GM21576 (cell line): ENCODE measurements around the gene PCDHGA3.
A peak's percentile ranks its signal among the peaks of the same experiment; 100 is the strongest.
"Not testable (repeated sequence)": the region's sequence is repeated elsewhere in the genome, so short reads cannot be mapped to it uniquely, and the experiment has no call there.

Experiments used
- ATAC-seq: cut with Tn5 transposase; IDR thresholded peaks from one replicate; pipeline ENCODE4 v1.9.1; 2021; ENCODE audit warnings: mild to moderate bottlenecking, moderate library complexity; ENCODE audit not compliant: unreplicated experiment

Gene PCDHGA3

DNA sequence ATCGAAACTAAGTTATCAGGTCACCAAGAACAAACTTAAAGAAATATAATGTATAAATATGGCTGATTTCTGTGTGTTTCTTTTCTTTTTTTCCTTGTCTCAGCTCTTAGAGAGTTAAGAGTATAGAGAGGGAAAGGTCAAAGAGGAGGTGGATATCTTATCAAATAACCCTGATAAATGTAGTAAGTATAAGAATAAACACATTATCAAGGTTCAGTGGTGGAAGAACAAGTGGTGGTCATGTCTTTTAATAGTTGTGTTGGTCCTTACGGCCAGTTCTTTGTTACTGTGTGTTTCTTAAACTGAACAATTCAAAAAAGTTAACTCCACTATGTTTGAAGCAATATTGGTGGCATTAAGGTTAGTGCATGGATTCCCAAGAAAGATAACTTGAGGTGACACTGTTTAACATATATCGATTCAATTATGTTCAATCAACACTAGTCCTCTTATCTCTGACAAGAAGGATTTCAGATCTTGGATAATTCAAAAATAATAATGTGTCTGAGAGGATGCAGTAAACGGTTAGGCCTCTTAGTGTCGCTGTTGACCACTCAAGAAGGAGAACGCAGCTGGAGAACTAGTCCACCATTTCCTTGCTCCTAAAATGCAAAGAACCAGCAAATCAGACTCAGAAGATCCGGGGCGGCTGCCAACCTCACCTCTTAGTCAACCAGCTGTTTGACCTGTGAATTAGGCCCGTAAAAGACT, at the start of gene PCDHGA3:
Gene PCDHGA3, plus strand, starts transcription at position 588 of the 711 bp plus-strand sequence. CDS start 205 bp downstream, outside the sequence.
- ATAC-seq, result no peak

DNA sequence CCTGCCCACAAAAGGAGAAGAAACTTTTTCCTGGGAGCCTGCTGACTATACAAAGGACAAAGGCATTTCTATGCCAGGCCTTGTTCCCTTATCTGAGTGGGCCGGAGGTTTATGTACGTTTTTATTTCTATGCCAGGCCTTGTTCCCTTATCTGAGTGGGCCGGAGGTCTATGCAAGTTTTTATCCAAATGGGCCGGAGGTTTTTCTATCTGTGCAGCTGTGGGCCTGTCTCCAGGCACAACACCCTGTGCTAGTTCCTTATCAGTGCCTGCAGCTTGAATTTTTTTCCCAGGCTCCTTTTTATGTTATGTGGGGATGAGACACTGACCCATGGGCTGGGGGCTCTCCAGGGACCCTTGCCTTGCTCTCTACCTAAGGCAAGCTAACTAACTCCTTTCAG, 45.3 kb upstream of the PCDHGA3 start:
- no peak for ATAC-seq

DNA sequence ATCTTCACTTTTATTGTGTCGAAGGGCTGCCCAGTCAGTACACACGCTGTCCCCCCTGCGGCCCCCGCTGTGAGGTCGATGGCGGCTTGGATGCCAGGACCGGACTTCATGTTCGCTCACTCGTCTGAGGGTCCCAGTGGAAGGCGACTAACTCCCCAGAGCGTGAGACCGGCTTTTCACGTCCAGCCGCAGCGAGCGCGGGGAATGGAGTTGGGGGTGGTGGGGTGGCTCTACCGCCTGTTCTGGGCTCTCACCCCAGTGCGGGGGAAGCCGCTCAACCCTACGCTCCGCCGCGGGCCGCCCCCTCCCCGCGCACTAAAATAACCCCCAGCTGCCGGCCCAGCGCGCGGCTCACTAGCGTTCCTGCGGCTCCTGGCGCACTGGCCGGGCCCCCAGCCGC, 39.9 kb upstream of the PCDHGA3 start, which contains the start of gene SLC25A2:
Gene SLC25A2, minus strand, starts transcription at position 294 of the 400 bp plus-strand sequence. Its CDS starts 184 bp downstream, at position 110.
- ATAC-seq, result no peak

DNA sequence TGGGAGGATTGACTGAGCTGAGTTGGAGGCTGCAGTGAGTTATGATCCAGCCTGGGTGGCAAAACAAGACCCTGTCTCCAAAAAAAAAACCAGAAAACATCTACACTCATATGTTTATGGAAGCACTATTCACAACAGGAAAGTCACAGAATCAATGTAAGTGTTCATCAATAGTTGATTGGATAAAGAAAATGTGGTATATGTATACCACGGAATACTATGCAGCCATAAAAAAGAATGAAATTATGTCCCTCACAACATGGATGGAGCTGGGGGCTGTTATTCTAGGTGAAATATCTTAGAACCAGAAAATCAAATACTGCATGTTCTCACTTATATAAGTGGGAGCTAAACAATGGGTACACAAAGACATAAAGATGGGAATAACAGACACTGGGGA, 37.0 kb upstream of the PCDHGA3 start:
- ATAC-seq, result no peak

DNA sequence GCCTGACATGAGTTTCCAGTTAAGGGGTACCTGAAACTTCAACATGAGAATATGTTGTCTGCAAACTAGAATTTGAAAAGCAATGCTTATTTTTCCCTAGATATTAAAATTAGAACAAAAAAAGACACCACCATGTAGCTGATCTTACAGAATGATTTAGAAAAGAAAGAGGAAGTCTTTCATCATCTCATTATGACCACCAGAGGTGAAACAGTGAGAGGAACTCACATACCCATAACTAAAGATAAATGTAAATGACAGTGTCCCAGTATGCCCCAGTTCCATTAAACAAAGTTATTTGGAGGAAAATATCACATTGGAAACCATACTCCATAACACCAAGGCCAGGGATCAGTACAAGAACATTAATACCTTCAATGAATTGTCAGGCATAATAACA, 29.9 kb upstream of the PCDHGA3 start:
- no peak for ATAC-seq

DNA sequence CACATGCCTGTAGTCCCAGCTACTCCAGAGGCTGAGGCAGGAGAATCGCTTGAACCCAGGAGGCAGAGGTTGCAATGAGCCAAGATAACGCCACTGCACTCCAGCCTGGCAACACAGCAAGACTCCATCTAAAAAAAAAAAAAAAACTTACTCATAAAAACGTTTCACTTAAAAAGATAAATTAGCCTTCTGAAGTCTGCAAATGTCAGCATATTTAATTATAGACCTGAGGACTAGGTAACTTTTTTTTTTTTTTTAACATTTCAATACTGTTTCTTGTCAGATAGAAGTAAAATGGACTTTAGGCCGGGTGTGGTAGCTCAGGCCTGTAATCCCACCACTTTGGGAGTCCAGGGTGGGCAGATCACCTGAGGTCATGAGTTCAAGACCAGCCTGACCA, 26.7 kb upstream of the PCDHGA3 start:
- not testable (repeated sequence) for ATAC-seq

DNA sequence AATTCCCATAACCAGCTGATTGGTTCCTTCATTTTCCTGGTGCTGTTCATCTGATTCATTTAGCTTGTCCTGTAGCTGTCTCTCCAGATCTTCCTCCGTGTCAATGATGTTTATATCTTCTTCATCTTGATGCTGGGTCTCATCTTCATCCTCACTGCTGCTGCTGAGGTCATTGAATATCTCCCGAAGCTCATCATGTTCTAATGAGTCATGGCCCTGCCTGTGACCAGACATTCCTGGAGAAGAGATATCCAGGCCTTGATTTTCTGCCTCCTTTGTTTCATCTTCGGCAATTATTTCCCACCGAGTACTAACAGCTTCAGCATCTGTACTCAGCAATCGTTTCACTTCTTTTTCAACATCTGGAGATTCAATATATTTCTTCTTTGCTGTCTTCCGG, 24.4 kb upstream of the PCDHGA3 start:
- no peak for ATAC-seq

DNA sequence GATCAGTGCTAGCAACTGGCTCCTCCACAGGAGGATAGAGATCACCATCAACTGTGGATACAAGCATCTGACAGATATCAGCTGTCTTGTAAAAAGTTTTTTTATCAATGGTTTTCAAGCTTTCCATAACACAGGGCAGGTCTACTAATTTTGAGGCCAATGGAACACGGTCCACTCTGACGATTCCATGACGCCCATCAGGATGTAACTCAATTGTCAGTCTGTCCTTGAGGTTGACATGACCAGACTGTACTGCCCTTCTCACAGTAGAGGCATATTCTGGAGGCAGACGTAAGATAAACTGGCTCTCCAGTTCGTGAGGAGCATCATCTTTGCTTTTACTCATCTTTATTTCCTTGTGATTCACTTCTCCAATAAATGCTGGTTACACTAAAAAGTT, 23.9 kb upstream of the PCDHGA3 start:
- no peak for ATAC-seq

DNA sequence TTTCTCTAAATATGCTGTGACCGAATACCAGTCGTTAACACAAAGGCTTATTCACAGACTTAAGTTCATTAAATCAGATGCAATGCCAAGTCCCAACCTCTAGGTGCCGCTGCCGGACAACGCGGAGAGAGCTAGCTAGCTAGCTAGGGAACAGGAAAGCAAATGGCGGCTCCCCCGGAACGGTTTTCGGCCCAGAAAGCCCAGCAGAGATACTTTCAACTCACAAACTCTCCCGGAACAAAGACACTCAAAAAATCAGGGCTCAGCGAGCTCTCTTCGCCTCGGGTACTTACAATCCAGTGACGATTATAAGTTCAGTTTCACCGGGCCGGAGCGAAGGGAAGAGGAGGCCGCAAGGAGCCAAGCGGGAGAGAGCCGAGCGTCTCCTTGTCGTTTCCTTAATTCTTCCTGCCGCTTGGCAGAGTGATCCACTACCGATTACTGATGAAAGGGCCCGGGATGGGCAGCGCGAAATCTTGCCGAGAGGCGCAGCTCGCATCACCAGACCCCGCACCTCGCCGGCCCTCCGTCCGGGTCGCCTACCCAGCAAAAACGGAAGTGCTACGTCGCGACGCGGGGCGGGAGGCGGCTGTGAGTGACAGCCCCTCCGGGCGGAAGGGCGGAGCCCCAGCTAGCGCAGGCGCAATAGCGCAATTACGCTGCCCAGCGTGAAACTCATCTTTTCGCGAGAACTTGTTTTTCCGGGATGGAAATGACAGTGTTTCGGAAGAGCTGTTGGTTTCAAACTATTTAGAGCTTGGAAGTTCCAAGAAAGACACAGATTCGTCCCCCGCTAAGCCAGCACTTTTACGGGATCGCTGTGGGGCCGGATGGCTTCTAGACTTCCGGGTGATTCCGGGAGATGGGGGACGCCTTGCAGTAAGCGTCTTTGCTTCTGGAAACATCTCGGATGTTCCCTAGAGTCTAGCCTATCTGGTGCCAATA, 23.1 kb upstream of the PCDHGA3 start, which contains the start of gene TAF7:
Gene TAF7, minus strand, starts transcription at position 560 of the 945 bp plus-strand sequence. CDS start 740 bp downstream, outside the sequence.
- peak; percentile 92 for ATAC-seq

DNA sequence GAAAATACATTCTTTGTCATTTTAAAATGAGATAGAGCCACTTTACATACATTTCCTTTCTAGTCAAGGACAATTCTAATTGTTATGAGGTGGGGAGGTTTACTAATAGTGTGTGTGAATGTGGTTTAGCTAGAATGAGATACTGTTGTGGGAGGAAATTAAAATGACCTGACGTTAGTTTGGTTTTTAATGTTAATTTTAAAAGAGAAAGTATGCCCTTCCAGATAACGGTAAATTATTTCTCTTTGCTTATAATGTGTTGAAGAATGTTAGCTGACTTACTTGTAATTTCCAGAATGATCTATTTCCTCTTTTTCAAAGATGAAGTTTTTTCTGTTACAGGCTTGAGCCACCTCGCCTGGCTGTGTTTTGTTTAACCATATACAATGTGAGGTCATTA, 21.4 kb upstream of the PCDHGA3 start:
- no peak for ATAC-seq

DNA sequence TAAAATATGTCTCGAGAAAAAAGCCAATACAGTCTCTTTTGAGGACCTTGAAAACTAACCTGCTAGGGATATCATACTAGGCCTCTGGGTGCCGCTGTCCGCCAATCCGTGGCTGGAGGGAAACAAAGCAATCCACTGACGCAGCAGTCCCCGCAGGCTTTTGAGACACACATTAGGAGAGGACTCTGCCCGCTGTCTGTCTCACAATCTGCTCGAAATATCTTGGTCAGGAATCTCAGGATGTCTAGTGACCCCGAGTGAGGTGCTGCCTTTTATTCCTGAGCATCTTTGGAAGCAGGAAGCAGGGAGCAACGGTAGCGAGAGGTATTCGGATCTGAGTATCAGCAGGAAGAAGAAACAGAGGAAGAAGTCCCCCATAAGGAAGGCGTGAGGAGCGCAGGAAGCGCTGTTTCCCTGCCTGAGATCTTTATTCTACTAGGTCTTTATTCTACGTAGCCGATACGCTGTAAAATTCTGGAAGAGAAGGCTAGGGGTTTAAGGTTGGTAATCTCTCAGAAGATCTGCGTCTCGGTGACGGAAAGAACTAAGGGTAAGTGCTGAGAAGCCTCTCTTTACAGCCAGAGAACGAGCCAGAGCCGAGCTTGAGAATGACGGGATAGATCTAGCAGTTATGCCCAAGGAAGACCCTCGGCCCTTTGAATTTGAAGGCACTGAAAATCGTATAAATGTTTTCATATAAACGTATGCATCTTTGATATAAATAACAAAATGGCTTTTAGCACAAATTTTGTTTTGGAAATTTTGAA, 17.4 kb upstream of the PCDHGA3 start:
- ATAC-seq, result peak; percentile 88

DNA sequence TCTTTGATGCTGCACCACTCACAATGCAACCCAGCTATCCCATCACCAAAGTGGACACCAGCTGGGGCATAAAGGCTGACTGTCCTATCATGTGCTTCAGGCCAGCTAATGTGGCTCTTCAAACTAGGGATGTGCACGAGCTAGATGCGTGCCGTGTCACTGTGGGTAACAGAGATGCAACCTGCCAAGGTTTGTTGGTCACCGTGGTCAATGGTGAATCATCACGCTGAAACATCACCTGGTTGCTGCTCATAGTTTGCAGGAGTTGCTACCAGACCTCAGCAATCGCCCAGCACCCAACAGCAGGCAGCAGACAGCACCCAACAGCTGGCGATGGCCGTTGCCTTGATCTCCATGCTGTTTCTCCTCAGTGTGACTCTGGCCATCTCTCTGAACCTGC, 15.4 kb upstream of the PCDHGA3 start:
- ATAC-seq, result no peak

DNA sequence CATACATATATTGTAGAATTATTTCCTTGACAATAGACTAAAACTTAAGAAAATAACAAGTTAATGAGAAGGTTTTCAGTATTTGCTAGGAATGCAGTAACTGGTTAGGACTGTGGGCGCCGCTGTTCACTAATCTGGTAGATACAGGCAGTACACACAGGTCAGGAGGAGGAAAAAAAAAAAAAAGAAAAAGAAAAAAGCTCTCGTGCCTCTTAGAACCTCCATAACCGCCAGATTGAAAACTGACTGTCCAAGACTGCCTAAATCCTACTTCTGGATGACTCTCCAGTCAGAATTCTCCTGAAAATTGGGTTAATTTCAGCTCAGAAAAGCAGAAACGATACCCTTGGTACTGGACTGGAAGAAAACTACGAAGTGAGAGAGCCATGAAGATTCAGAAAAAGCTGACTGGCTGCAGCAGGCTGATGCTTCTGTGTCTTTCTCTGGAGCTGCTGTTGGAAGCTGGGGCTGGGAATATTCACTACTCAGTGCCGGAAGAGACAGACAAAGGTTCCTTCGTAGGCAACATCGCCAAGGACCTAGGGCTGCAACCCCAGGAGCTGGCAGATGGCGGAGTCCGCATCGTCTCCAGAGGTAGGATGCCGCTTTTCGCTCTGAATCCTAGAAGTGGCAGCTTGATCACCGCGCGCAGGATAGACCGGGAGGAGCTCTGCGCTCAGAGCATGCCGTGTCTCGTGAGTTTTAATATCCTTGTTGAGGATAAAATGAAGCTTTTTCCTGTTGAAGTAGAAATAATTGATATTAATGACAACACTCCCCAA, 13.1 kb upstream of the PCDHGA3 start, which contains the start of gene PCDHGA1:
Gene PCDHGA1, plus strand, starts transcription at position 216 of the 782 bp plus-strand sequence.
- ATAC-seq, result peak; percentile 42

DNA sequence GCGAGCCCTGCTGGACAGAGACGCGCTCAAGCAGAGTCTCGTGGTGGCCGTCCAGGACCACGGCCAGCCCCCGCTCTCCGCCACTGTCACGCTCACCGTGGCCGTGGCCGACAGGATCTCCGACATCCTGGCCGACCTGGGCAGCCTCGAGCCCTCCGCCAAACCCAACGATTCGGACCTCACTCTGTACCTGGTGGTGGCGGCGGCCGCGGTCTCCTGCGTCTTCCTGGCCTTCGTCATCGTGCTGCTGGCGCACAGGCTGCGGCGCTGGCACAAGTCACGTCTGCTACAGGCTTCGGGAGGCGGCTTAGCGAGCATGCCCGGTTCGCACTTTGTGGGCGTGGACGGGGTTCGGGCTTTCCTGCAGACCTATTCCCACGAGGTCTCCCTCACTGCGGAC, 11.1 kb upstream of the PCDHGA3 start:
- not testable (repeated sequence) for ATAC-seq

DNA sequence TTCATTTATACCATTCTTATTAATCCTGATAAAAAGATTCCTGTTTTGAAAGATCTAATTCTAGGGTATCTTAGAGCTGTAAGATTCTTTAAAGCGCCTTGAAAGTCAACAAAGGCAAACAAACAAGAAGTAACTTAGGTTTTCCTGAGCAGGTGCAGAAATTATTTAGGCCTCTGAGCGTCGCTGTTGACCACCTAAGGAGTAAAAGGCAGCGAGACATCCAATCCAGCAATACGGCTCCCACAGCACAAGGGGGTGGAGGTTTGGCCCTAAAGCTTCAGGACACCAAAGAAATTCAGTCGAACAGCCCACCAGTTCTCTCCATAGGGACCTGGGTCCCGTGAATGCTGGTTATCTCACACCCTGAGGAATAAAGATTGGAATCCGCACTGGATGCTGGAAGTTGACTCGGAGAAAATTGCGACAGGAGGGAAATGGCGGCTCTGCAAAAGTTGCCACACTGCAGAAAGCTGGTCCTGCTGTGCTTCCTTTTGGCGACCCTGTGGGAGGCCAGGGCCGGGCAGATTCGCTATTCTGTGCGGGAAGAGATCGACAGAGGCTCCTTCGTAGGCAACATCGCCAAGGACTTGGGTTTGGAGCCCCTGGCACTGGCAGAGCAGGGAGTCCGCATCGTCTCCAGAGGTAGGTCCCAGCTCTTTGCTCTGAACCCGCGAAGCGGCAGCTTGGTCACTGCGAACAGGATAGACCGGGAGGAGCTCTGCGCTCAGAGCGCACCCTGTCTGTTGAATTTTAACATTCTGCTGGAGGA, 4.9 kb upstream of the PCDHGA3 start, which contains the start of gene PCDHGA2:
Gene PCDHGA2, plus strand, starts transcription at position 223 of the 769 bp plus-strand sequence.
- no peak for ATAC-seq

DNA sequence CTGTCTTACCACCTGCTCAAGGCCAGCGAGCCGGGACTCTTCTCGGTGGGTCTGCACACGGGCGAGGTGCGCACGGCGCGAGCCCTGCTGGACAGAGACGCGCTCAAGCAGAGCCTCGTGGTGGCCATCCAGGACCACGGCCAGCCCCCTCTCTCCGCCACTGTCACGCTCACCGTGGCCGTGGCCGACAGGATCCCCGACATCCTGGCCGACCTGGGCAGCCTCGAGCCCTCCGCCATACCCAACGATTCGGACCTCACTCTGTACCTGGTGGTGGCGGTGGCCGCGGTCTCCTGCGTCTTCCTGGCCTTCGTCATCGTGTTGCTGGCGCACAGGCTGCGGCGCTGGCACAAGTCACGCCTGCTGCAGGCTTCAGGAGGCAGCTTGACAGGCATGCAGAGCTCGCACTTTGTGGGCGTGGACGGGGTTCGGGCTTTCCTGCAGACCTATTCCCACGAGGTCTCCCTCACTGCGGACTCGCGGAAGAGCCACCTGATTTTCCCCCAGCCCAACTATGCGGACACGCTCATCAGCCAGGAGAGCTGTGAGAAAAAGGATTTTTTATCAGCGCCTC, 2.8 kb upstream of the PCDHGA3 start:
- not testable (repeated sequence) for ATAC-seq

DNA sequence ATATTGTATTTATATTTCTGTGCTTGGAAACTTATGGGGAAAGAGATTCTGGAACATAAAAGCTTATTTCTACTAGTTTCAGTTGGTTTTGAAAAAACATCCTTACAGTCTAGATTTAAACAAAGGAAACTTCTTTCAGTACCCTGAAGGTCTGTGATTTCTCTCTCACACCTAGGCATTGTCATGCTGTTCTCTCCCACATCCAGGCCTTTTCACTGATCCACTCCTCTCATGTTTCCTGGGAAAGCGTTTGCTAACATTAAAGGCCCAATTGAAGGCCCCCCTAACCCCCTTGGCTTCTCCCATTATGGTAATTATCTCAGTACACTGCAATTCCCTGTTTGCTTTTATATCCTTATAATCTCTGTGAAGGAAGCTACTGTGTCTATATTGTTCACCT, 856 bp upstream of the PCDHGA3 start:
- ATAC-seq, result no peak

DNA sequence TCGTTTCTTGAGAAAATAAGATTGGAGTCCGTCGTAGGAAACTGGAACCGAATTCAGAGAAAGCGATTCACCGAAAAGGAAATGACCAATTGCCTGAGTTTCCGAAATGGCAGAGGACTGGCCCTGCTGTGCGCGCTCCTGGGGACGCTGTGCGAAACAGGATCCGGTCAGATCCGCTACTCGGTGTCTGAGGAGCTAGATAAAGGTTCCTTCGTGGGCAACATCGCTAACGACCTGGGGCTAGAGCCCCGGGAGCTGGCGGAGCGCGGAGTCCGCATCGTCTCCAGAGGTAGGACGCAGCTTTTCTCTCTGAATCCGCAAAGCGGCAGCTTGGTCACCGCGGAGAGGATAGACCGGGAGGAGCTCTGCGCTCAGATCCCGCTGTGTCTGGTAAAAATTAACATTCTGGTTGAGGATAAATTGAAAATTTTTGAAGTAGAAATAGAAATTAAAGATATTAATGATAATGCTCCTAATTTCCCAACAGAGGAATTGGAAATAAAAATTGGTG, 379 bp downstream of the PCDHGA3 start:
- no peak for ATAC-seq

DNA sequence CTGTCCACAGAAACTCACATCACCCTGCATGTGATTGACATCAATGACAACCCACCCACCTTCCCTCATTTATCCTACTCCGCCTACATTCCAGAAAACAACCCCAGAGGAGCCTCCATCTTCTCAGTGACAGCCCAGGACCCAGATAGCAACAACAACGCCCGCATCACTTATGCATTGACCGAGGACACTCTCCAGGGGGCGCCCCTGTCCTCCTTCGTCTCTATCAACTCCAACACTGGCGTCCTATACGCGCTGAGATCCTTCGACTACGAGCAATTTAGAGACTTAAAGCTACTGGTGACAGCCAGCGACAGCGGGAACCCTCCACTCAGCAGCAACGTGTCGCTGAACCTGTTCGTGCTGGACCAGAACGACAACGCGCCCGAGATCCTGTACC, 1.7 kb downstream of the PCDHGA3 start:
- ATAC-seq, result no peak
